Renal cortex interstitium (tissue), 11 donors: ENCODE results near the gene CEBPB. TPM values are rescaled to one million over a fixed set of nuclear protein-coding genes. Genes with fewer than 3 reads are reported as not detected.
"Not testable (repeated sequence)": the region's sequence is repeated elsewhere in the genome, so short reads cannot be mapped to it uniquely, and the experiment has no call there.

Experiments used
- DNase-seq, 11 donors: peaks; one replicate each; pipeline ENCODE4 v3.0.0-alpha.2; 2013; ENCODE audit warnings: low read depth in 9 of 11, low spot score in 4 of 11; ENCODE audit errors: extremely low read depth in 1 of 11
- polyA plus RNA-seq, 3 donors: library from polyadenylated mRNA; unstranded; fragments of 120-200 nt; gene quantifications; one replicate each; pipeline ENCODE4 v1.2.1, GENCODE V29; 2013; ENCODE audit not compliant: insufficient read length in 3 of 3

Gene CEBPB
- polyA plus RNA-seq, 3 donors = 2.9 to 6.7 (median 5.5) TPM

DNA sequence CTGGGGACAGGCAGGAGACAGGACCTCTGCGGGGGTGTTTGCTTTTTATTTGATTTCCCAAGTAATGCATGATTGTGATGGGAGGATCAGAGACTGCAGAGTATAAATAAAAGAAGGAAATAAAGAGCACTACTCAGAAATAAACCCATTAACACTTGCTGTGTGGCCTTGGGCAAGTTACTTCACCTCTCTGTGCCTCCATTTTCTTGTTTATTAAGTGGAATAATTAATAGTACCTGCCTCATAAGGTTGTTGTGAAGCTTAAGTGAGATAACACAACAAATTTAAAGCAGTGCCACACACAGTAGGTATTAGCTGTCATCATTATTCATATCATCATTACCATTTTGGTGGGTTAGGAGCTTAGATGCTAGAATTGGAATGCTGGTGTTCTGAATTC, 8.1 kb downstream of the CEBPB start:
- no peak for DNase-seq

- DNase-seq = no peak
Observed at GRCh38 chr20:50199703-50200102, 9.1 kb downstream of the CEBPB start.

- DNase-seq = no peak
Observed at GRCh38 chr20:50200482-50201104, 10.0 kb downstream of the CEBPB start.

DNA sequence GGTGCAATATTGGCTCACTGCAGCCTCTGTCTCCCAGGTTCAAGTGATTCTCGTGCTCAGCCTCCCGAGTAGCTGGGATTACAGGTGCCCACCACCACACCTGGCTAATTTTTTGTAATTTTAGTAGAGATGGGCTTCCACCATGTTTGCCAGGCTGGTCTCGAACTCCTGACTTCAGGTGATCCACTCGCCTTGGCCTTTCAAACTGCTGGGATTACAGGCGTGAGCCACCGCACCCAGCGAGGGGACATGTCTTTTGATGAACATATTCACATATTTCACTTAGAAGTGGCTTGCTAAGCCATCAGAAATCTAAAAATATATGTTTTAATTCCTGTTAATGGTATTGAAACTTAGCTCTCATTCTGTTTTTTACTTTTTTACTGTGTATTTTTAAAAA, 11.1 kb downstream of the CEBPB start:
- DNase-seq = not testable (repeated sequence)

DNA sequence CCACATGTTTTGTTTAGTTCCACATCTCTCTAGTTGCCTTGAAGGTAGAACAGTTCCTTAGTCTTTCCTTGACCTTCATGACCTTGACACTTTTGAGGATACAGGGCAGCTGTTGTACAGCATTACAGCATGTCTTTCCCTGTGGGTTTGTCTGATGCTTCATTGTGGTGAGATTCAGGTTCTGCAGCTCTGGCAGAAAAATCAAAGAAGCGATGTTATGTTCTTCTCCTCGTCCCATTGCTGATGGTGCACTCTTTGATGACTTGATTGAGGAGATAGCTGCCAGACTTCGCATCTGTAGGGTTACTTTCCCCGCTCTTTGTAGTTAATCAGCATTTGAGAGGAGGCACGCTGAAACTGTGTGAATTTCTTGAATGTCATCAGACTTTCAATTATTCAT, 12.0 kb downstream of the CEBPB start:
- no peak for DNase-seq

DNA sequence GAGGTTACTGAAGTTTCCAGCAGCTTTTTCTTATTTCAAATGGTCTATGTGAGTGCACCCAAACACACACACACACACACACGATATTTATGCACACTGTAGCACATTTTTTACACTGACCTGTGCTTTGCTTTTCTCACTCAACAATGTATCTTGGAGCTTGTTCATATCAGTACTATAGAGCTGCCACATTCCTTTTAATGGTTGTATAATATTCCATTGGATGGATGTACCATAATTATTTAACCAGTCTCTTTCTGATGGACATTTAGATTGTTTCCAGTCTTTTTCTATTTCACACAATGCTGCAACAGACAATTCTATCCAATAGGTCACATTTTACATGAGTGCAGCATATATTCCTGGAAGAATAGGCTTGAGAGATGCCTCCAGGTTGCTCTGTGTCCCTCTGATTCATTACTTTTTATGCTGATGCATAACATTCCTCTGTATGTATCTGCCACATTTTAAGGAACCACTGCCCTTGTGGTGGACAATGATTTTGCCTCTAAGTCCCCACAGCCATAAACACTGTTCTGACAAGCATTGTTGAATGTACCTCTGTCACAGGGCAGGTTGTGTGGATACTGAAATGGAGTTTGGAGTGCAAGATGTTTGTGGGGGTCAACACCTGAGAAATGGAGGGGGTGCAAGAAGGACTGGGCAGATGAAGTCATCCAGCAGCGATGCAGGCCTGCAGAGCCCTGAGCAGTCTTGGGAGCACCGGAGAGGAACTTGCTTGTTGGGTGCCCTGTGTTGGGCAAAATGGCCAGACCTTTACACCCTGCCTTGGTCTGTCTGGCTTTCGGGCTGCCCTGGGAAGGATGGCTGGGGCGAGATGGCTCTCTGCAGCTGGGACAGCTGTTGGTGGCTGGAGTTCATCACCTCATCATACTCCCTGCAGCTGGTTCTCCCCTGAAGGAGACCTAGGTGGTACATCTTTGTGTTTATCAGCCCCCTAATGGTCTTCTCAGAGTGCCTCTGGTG, 13.6 kb downstream of the CEBPB start:
- DNase-seq = no peak

DNA sequence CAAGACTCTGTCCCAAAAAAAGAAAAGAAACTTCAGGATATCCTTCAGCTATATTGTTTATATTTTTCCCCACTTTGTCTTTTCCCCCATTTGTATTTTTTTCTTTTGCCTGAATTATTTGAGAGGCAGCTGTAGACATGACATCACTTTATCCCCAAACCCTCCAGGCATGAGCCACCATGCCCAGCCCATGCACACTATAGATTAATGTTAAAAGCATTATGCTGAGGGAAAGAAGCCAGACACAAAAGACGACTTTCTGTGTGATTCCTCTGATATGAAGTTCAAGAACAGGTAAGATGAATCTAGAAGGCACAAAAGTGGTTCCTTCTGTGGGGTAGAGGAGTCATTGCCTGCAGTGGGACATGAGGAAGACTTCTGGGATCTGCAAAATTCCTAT, 16.4 kb downstream of the CEBPB start:
- no peak for DNase-seq

DNA sequence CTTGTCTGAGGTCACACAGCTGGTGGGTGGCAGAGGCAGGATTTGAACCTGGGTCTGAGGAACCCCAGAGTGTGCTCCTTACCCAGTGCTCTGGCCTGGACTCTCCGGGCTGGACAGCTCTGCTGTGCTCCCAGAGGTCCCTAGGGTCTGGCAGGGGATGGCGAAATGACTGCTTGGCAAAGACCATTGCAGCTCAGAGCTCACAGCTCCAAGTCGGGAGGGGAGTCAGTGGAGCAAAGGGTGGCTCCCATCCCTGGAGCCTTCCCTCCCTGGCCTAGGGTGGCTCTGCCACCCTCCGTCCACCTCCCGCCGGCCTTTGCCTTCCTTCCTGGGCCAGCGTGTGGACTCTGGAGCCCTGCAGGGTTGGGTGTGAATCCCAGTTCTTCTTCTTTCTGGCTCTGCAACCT, 17.5 kb downstream of the CEBPB start:
- no peak for DNase-seq

GRCh38 chr20:50208815-50209214, 18.2 kb downstream of the CEBPB start:
- not testable (repeated sequence) for DNase-seq

GRCh38 chr20:50210066-50210619, 19.5 kb downstream of the CEBPB start:
- DNase-seq = no peak

DNA sequence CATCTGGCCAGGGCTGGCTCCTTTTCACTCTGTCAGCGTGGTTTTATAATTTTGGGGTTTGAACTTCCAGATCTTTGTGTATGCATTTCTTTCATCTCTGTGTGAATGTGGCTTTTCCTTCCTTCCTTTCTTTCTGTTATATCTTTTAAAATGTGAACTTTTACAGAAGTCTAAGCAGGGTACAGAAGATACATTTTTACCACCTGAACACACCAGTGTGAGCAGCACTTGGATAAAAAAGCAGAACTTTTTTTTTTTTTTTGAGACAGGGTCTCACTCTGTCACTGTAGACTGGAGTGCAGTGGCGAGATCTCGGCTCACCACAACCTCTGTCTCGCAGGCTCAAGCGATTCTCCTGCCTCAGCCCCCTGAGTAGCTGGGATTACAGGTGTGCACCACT, 20.5 kb downstream of the CEBPB start:
- no peak for DNase-seq

GRCh38 chr20:50213531-50214106, 23.0 kb downstream of the CEBPB start:
- no peak for DNase-seq

- no peak for DNase-seq
Observed at GRCh38 chr20:50214226-50215024, 23.8 kb downstream of the CEBPB start.

- no peak for DNase-seq
Observed at GRCh38 chr20:50215101-50215690, 24.6 kb downstream of the CEBPB start.

- no peak for DNase-seq
Observed at GRCh38 chr20:50215926-50216325, 25.3 kb downstream of the CEBPB start.

- DNase-seq = peak in 1 of 11 donors; percentile 54
Observed at GRCh38 chr20:50216543-50217206, 26.0 kb downstream of the CEBPB start.

GRCh38 chr20:50217207-50217949, 26.7 kb downstream of the CEBPB start:
- no peak for DNase-seq
